Measurements from ENCODE around the gene IL1A. TPM values are rescaled to one million over a fixed set of nuclear protein-coding genes. Genes with fewer than 3 reads are reported as not detected.

The IL1A gene
- total RNA-seq, 1 experiment from 2014 or later, result 0.10 TPM

Other genes with a start within 250 kb of the IL1A start
- 57.7 TPM for gene POLR1B, start 242.0 kb downstream of the IL1A start, total RNA-seq (2021; ENCODE audit: unreplicated experiment)
- 49.8 TPM for gene CHCHD5, start 199.9 kb downstream of the IL1A start, total RNA-seq (2021; ENCODE audit: unreplicated experiment)
- gene SLC20A1, start 138.6 kb downstream of the IL1A start, total RNA-seq (2021; ENCODE audit: unreplicated experiment), result 154 TPM
- gene NT5DC4, start 63.5 kb downstream of the IL1A start, total RNA-seq (2021; ENCODE audit: unreplicated experiment), result 0.22 TPM
- 27.5 TPM for gene CKAP2L, start 19.9 kb downstream of the IL1A start, total RNA-seq (2021; ENCODE audit: unreplicated experiment)
- not detected for gene IL1B, start 52.3 kb upstream of the IL1A start, total RNA-seq (2021; ENCODE audit: unreplicated experiment)
- gene IL37, start 126.7 kb upstream of the IL1A start, total RNA-seq (2021; ENCODE audit: unreplicated experiment), result not detected
- gene IL36G, start 193.5 kb upstream of the IL1A start, total RNA-seq (2021; ENCODE audit: unreplicated experiment), result not detected
- not detected for gene IL36A, start 221.0 kb upstream of the IL1A start, total RNA-seq (2021; ENCODE audit: unreplicated experiment)

Data from HCT116 (cell line).